Dendritic cell treated with granulocyte-macrophage colony-stimulating factor and Interleukin-4, amounts not matched to agents 40 ng/mL and 50 ng/mL, for 4 days (primary cell): ENCODE measurements around the gene ATP2A3.
"Not testable (repeated sequence)": the region's sequence is repeated elsewhere in the genome, so short reads cannot be mapped to it uniquely, and the experiment has no call there.

Experiments used
- H3K27ac Mint-ChIP-seq: one replicate; pipeline ENCODE4 v1.8.0; 2022; ENCODE audit warnings: mild to moderate bottlenecking, mixed read lengths
- H3K27me3 Mint-ChIP-seq: one replicate; pipeline ENCODE4 v1.8.0; 2022; ENCODE audit warnings: mild to moderate bottlenecking, mixed read lengths
- H3K36me3 Mint-ChIP-seq: one replicate; pipeline ENCODE4 v1.8.0; 2022; ENCODE audit warnings: low read depth, mixed read lengths
- H3K4me1 Mint-ChIP-seq: one replicate; pipeline ENCODE4 v1.8.0; 2022; ENCODE audit warnings: low read depth, mixed read lengths
- H3K4me3 Mint-ChIP-seq: one replicate; pipeline ENCODE4 v1.8.0; 2022; ENCODE audit warnings: mild to moderate bottlenecking, moderate library complexity, mixed read lengths
- H3K9me3 Mint-ChIP-seq: one replicate; pipeline ENCODE4 v1.8.0; 2022; ENCODE audit warnings: mixed read lengths
- intact Hi-C: fragments of 100-400 bp; cut with micrococcal nuclease; formaldehyde crosslinking; loops from one replicate; pipeline ENCODE4 v1.15.0; 2022

The ATP2A3 gene

GRCh38 chr17:4003131-4003500 lies 38.9 kb upstream of the ATP2A3 start:
- no peak overlapping the region for H3K4me3 Mint-ChIP-seq
- peak overlapping the region; percentile 39 for H3K27ac Mint-ChIP-seq
- H3K36me3 Mint-ChIP-seq, result peaks cover 40% of the 10 kb centered on the region
- peaks cover 20% of the 10 kb centered on the region for H3K27me3 Mint-ChIP-seq
- H3K9me3 Mint-ChIP-seq, result no peaks in the 10 kb centered on the region
- H3K4me1 Mint-ChIP-seq, result peaks cover 19% of the 10 kb centered on the region
- intact Hi-C loops, result loop anchor here (5.0 to 10.0 kb wide), 2 partner anchors 41 to 138 kb away; partner anchors contain the start of gene ATP2A3

GRCh38 chr17:4001048-4001590 lies 36.9 kb upstream of the ATP2A3 start:
- Mint-ChIP-seq H3K9me3 (no peaks in the 10 kb centered on the region), H3K27me3 (peaks cover 20% of the 10 kb centered on the region), H3K4me1 (peaks cover 19% of the 10 kb centered on the region), H3K27ac (peak overlapping the region; percentile 30), H3K36me3 (peaks cover 20% of the 10 kb centered on the region), H3K4me3 (no peak overlapping the region)
- intact Hi-C loops, result loop anchor here (5.0 to 10.0 kb wide), 2 partner anchors 39 to 136 kb away; partner anchors contain the start of gene ATP2A3

GRCh38 chr17:3998436-3998835 lies 34.2 kb upstream of the ATP2A3 start:
- H3K9me3 Mint-ChIP-seq, result no peaks in the 10 kb centered on the region
- peaks cover 3% of the 10 kb centered on the region for H3K36me3 Mint-ChIP-seq
- peaks cover 3% of the 10 kb centered on the region for H3K4me1 Mint-ChIP-seq
- no peak overlapping the region for H3K4me3 Mint-ChIP-seq
- H3K27me3 Mint-ChIP-seq, result peaks cover 17% of the 10 kb centered on the region
- no peak overlapping the region for H3K27ac Mint-ChIP-seq
- intact Hi-C loops, result no loop called here

GRCh38 chr17:3995067-3995466 lies 30.8 kb upstream of the ATP2A3 start:
- H3K27me3 Mint-ChIP-seq, result peaks cover 15% of the 10 kb centered on the region
- intact Hi-C loops, result no loop called here
- H3K36me3 Mint-ChIP-seq, result no peaks in the 10 kb centered on the region
- H3K9me3 Mint-ChIP-seq, result no peaks in the 10 kb centered on the region
- peaks cover 10% of the 10 kb centered on the region for H3K4me1 Mint-ChIP-seq
- no peak overlapping the region for H3K27ac Mint-ChIP-seq
- H3K4me3 Mint-ChIP-seq, result no peak overlapping the region

- H3K9me3 Mint-ChIP-seq, result no peaks in the 10 kb centered on the region
Measured at GRCh38 chr17:3994221-3994576, 30.0 kb upstream of the ATP2A3 start.

GRCh38 chr17:3993493-3994220 lies 29.4 kb upstream of the ATP2A3 start:
- H3K27ac Mint-ChIP-seq, result no peak overlapping the region
- H3K36me3 Mint-ChIP-seq, result no peaks in the 10 kb centered on the region
- H3K27me3 Mint-ChIP-seq, result peaks cover 15% of the 10 kb centered on the region
- intact Hi-C loops, result no loop called here
- H3K4me1 Mint-ChIP-seq, result peaks cover 13% of the 10 kb centered on the region
- H3K9me3 Mint-ChIP-seq, result no peaks in the 10 kb centered on the region
- H3K4me3 Mint-ChIP-seq, result no peak overlapping the region

More at GRCh38 chr17:3994221-3994576, 30.0 kb upstream of the ATP2A3 start:
- H3K27me3 Mint-ChIP-seq, result peaks cover 15% of the 10 kb centered on the region
- intact Hi-C loops, result no loop called here
- peaks cover 10% of the 10 kb centered on the region for H3K4me1 Mint-ChIP-seq
- H3K27ac Mint-ChIP-seq, result no peak overlapping the region
- no peaks in the 10 kb centered on the region for H3K36me3 Mint-ChIP-seq
- no peak overlapping the region for H3K4me3 Mint-ChIP-seq

- no peaks in the 10 kb centered on the region for H3K9me3 Mint-ChIP-seq
- peaks cover 15% of the 10 kb centered on the region for H3K27me3 Mint-ChIP-seq
- intact Hi-C loops, result no loop called here
- peaks cover 16% of the 10 kb centered on the region for H3K4me1 Mint-ChIP-seq
- no peaks in the 10 kb centered on the region for H3K36me3 Mint-ChIP-seq
- H3K4me3 Mint-ChIP-seq, result no peak overlapping the region
- H3K27ac Mint-ChIP-seq, result no peak overlapping the region
Measured at GRCh38 chr17:3992370-3992769, 28.1 kb upstream of the ATP2A3 start.

- intact Hi-C loops, H3K9me3 Mint-ChIP-seq, H3K4me3 Mint-ChIP-seq, H3K36me3 Mint-ChIP-seq: not testable (repeated sequence)
- H3K27me3 Mint-ChIP-seq, result peaks cover 19% of the 10 kb centered on the region
- peaks cover 16% of the 10 kb centered on the region for H3K4me1 Mint-ChIP-seq
- H3K27ac Mint-ChIP-seq, result peak overlapping the region; percentile 12
Measured at GRCh38 chr17:3991699-3992098, 27.5 kb upstream of the ATP2A3 start.

- Mint-ChIP-seq H3K36me3 (no peaks in the 10 kb centered on the region), H3K4me3 (no peak overlapping the region), H3K27ac (peak overlapping the region; percentile 51), H3K9me3 (no peaks in the 10 kb centered on the region), H3K4me1 (peaks cover 16% of the 10 kb centered on the region), H3K27me3 (peaks cover 30% of the 10 kb centered on the region)
- intact Hi-C loops, result no loop called here
Measured at GRCh38 chr17:3990386-3991127, 26.3 kb upstream of the ATP2A3 start.

- Mint-ChIP-seq H3K27ac (peak overlapping the region; percentile 47), H3K9me3 (no peaks in the 10 kb centered on the region), H3K4me1 (peaks cover 16% of the 10 kb centered on the region), H3K27me3 (peaks cover 30% of the 10 kb centered on the region), H3K36me3 (no peaks in the 10 kb centered on the region), H3K4me3 (no peak overlapping the region)
- intact Hi-C loops, result no loop called here
Measured at GRCh38 chr17:3989041-3989886, 25.0 kb upstream of the ATP2A3 start.

GRCh38 chr17:3988297-3989040 lies 24.2 kb upstream of the ATP2A3 start:
- Mint-ChIP-seq H3K9me3 (no peaks in the 10 kb centered on the region), H3K36me3 (no peaks in the 10 kb centered on the region), H3K27ac (peak overlapping the region; percentile 47), H3K4me1 (peaks cover 22% of the 10 kb centered on the region), H3K27me3 (peaks cover 30% of the 10 kb centered on the region), H3K4me3 (no peak overlapping the region)
- intact Hi-C loops, result no loop called here

GRCh38 chr17:3986939-3987335 lies 22.7 kb upstream of the ATP2A3 start:
- H3K27me3 Mint-ChIP-seq, result peaks cover 29% of the 10 kb centered on the region
- no peaks in the 10 kb centered on the region for H3K9me3 Mint-ChIP-seq
- H3K36me3 Mint-ChIP-seq, result no peaks in the 10 kb centered on the region
- intact Hi-C loops, result no loop called here
- no peak overlapping the region for H3K4me3 Mint-ChIP-seq
- no peak overlapping the region for H3K27ac Mint-ChIP-seq
- H3K4me1 Mint-ChIP-seq, result peaks cover 31% of the 10 kb centered on the region

GRCh38 chr17:3986270-3986938 lies 22.2 kb upstream of the ATP2A3 start:
- intact Hi-C loops, result no loop called here
- H3K36me3 Mint-ChIP-seq, result no peaks in the 10 kb centered on the region

More at GRCh38 chr17:3986270-3986938, 22.2 kb upstream of the ATP2A3 start:
- Mint-ChIP-seq H3K27ac (peak overlapping the region; percentile 74), H3K27me3 (peaks cover 27% of the 10 kb centered on the region), H3K4me1 (peaks cover 29% of the 10 kb centered on the region), H3K9me3 (no peaks in the 10 kb centered on the region), H3K4me3 (no peak overlapping the region)
